H1 (cell line): ENCODE results near the gene NR5A2. TPM values are rescaled to one million over a fixed set of nuclear protein-coding genes. Genes with fewer than 3 reads are reported as not detected.
A peak's percentile ranks its signal among the peaks of the same experiment; 100 is the strongest.

ENCODE experiments used
- CTCF ChIA-PET: fragments of 300-600 bp; sonication (Branson Sonifier 250); formaldehyde crosslinking; loops from one replicate; lab custom pipeline; 2021; ENCODE audit not compliant: partially characterized antibody; lab: Charles Lee
- POLR2A ChIA-PET: fragments of 300-600 bp; sonication (Branson Sonifier 250); formaldehyde crosslinking; loops from one replicate; lab custom pipeline; 2021; ENCODE audit warnings: inconsistent platforms; ENCODE audit not compliant: partially characterized antibody; lab: Charles Lee
- DNase-seq, 2 experiments: peaks; one replicate each; pipeline versions ENCODE4 v3.0.0 to v3.0.0-alpha.2; 2010 to 2022; ENCODE audit warnings: low spot score in 2 of 2, low read depth in 1 of 2, mixed read lengths in 1 of 2
- FAIRE-seq: peaks from 2 replicates; lab custom pipeline; 2011; peaks lifted over from hg19 to GRCh38; lab: Jason Lieb, UNC
- H2AFZ ChIP-seq: 2 replicates; pipeline ENCODE4 v1.8.1; 2012; ENCODE audit warnings: low read length, inconsistent platforms
- H2AK5ac ChIP-seq: 2 replicates; pipeline ENCODE4 v1.6.1; 2013; ENCODE audit warnings: low read depth, low read length
- H2BK120ac ChIP-seq: replicated peaks from 2 replicates; pipeline ENCODE3; 2013; ENCODE audit warnings: low read depth, low read length, inconsistent platforms
- H2BK12ac ChIP-seq: 2 replicates; pipeline ENCODE4 v1.6.1; 2013; ENCODE audit warnings: low read depth, low read length
- H2BK15ac ChIP-seq: 2 replicates; pipeline ENCODE4 v1.6.1; 2013; ENCODE audit warnings: low read length
- H2BK20ac ChIP-seq: 2 replicates; pipeline ENCODE4 v1.6.1; 2013; ENCODE audit warnings: low read length
- H2BK5ac ChIP-seq: 2 replicates; pipeline ENCODE4 v1.6.1; 2013; ENCODE audit warnings: low read depth, low read length
- H3K14ac ChIP-seq: 2 replicates; pipeline ENCODE4 v1.6.1; 2013; ENCODE audit warnings: inconsistent platforms; ENCODE audit not compliant: insufficient read length
- H3K18ac ChIP-seq: 2 replicates; pipeline ENCODE4 v1.6.1; 2013; ENCODE audit warnings: low read length; ENCODE audit errors: extremely low read depth
- H3K23ac ChIP-seq: 2 replicates; pipeline ENCODE4 v1.6.1; 2013; ENCODE audit warnings: inconsistent platforms; ENCODE audit not compliant: insufficient read length
- H3K23me2 ChIP-seq: 2 replicates; pipeline ENCODE4 v1.6.1; 2013; ENCODE audit warnings: low read depth, low read length
- H3K27ac ChIP-seq: 2 replicates; pipeline ENCODE4 v1.6.1; 2011; ENCODE audit warnings: low read depth, low read length, inconsistent platforms
- H3K27me3 ChIP-seq, 4 experiments: replicated peaks in 1 of 4; 1 replicate in 1 of 4; 2 replicates in 3 of 4; pipeline versions ENCODE4 v1.6.1 to v1.8.1; 2011 to 2013; ENCODE audit warnings: low read length in 3 of 4, mild to moderate bottlenecking in 3 of 4, inconsistent platforms in 2 of 4, mixed read lengths in 2 of 4, moderate library complexity in 1 of 4; ENCODE audit not compliant: control insufficient read depth in 3 of 4, insufficient read depth in 3 of 4; ENCODE audit errors: extremely low read depth in 1 of 4
- H3K36me3 ChIP-seq, 4 experiments: 2 replicates each; pipeline versions ENCODE4 v1.6.1 to v1.8.1; 2011 to 2013; ENCODE audit warnings: mild to moderate bottlenecking in 4 of 4, low read length in 3 of 4, moderate library complexity in 2 of 4, control low read depth in 1 of 4, inconsistent platforms in 1 of 4; ENCODE audit not compliant: insufficient read depth in 4 of 4, control insufficient read depth in 2 of 4
- H3K4ac ChIP-seq: replicated peaks from 2 replicates; pipeline ENCODE3; 2013; ENCODE audit warnings: low read length, low read depth, mixed read lengths, inconsistent platforms; ENCODE audit not compliant: insufficient read length
- H3K4me1 ChIP-seq, 4 experiments: replicated peaks in 1 of 4; 1 replicate in 1 of 4; 2 replicates in 3 of 4; pipeline versions ENCODE4 v1.6.1 to v1.8.1; 2011 to 2013; ENCODE audit warnings: low read length in 3 of 4, inconsistent platforms in 2 of 4, mixed read lengths in 1 of 4; ENCODE audit not compliant: insufficient read depth in 4 of 4, control insufficient read depth in 3 of 4
- H3K4me2 ChIP-seq, 2 experiments: 2 replicates each; pipeline versions ENCODE4 v1.6.1 to v1.8.1; 2011 to 2013; ENCODE audit warnings: low read depth in 2 of 2, low read length in 2 of 2, control low read depth in 1 of 2, inconsistent platforms in 1 of 2, mild to moderate bottlenecking in 1 of 2; ENCODE audit not compliant: insufficient read depth in 1 of 2
- H3K4me3 ChIP-seq, 4 experiments: fragments of 200-600, 300-600 bp in 1 of 4; sonication (generic), shearing (Covaris generic), sonication (Bioruptor Twin) in 1 of 4; 2 replicates each; pipeline versions ENCODE4 v1.5.1 to v1.8.1; 2011 to 2016; ENCODE audit warnings: low read length in 4 of 4, low read depth in 3 of 4, control low read depth in 2 of 4, inconsistent platforms in 2 of 4, mild to moderate bottlenecking in 2 of 4, mixed read lengths in 1 of 4, moderate library complexity in 1 of 4; ENCODE audit not compliant: insufficient read depth in 2 of 4; ENCODE audit errors: extremely low read depth in 1 of 4
- H3K56ac ChIP-seq: replicated peaks from 2 replicates; pipeline ENCODE3; 2013; ENCODE audit warnings: low read depth, mild to moderate bottlenecking, mixed read lengths, low read length, inconsistent platforms; ENCODE audit not compliant: insufficient read length
- H3K79me1 ChIP-seq: 2 replicates; pipeline ENCODE4 v1.6.1; 2013; ENCODE audit warnings: low read depth, low read length, control low read depth
- H3K79me2 ChIP-seq, 2 experiments: 2 replicates each; pipeline versions ENCODE4 v1.6.1 to v1.8.1; 2012 to 2013; ENCODE audit warnings: low read length in 2 of 2, mild to moderate bottlenecking in 2 of 2, inconsistent platforms in 1 of 2; ENCODE audit not compliant: insufficient read depth in 2 of 2, control insufficient read depth in 1 of 2
- H3K9ac ChIP-seq, 4 experiments: replicated peaks in 1 of 4; 1 replicate in 1 of 4; 2 replicates in 3 of 4; pipeline versions ENCODE4 v1.6.1 to v1.8.1; 2011 to 2013; ENCODE audit warnings: low read depth in 3 of 4, low read length in 3 of 4, control low read depth in 2 of 4, mild to moderate bottlenecking in 2 of 4, moderate library complexity in 2 of 4, inconsistent platforms in 1 of 4; ENCODE audit errors: extremely low read depth in 1 of 4
- H3K9me3 ChIP-seq, 2 experiments: 2 replicates each; pipeline versions ENCODE4 v1.6.1 to v1.8.1; 2012 to 2013; ENCODE audit warnings: mild to moderate bottlenecking in 2 of 2, moderate library complexity in 2 of 2, control low read depth in 1 of 2, inconsistent platforms in 1 of 2, low read depth in 1 of 2, low read length in 1 of 2, mixed read lengths in 1 of 2; ENCODE audit not compliant: insufficient read depth in 2 of 2
- H4K20me1 ChIP-seq, 2 experiments: replicated peaks in 1 of 2; 2 replicates each; pipeline versions ENCODE3 to v1.8.1; 2011 to 2013; ENCODE audit warnings: inconsistent platforms in 2 of 2, low read length in 2 of 2, mild to moderate bottlenecking in 1 of 2; ENCODE audit not compliant: insufficient read depth in 2 of 2, control insufficient read depth in 1 of 2
- H4K5ac ChIP-seq: 2 replicates; pipeline ENCODE4 v1.6.1; 2013; ENCODE audit warnings: low read length, low read depth, mixed read lengths, inconsistent platforms; ENCODE audit not compliant: insufficient read length
- H4K8ac ChIP-seq: 2 replicates; pipeline ENCODE4 v1.8.0; 2013; ENCODE audit warnings: mild to moderate bottlenecking, moderate library complexity, low read length, inconsistent platforms; ENCODE audit not compliant: insufficient read depth; ENCODE audit errors: extremely low read depth
- H4K91ac ChIP-seq: replicated peaks from 2 replicates; pipeline ENCODE3; 2013; ENCODE audit warnings: low read length, mixed read lengths, inconsistent platforms; ENCODE audit not compliant: insufficient read length
- ATF3 ChIP-seq: IDR thresholded peaks from 2 replicates; pipeline ENCODE4 v1.6.1; 2011; ENCODE audit warnings: low read depth, mild to moderate bottlenecking, low read length; ENCODE audit not compliant: insufficient read depth
- CBX8 ChIP-seq: fragments of 300-800, 300-1000 bp; sonication (generic); IDR thresholded peaks from 2 replicates; pipeline ENCODE4 v1.7.1; 2016; ENCODE audit warnings: low read depth, low read length, borderline replicate concordance
- SIX5 ChIP-seq: IDR thresholded peaks from 2 replicates; pipeline ENCODE4 v1.6.1; 2011; ENCODE audit warnings: mild to moderate bottlenecking, low read depth, low read length
- ZNF274 ChIP-seq: IDR thresholded peaks from 2 replicates; pipeline ENCODE4 v1.7.0; 2012; ENCODE audit warnings: low read length, borderline replicate concordance; ENCODE audit errors: extremely low read depth
- WGBS, 2 experiments: shearing (Covaris generic) in 1 of 2; methylation state at CpG; one replicate each; pipeline versions ENCODE4 v1.1.6 to v1.1.7; 2013 to 2015; ENCODE audit warnings: low lambda C conversion rate in 2 of 2, mixed read lengths in 2 of 2, inconsistent platforms in 1 of 2, low coverage in 1 of 2, missing lambda C conversion rate in 1 of 2; ENCODE audit not compliant: insufficient replicate concordance in 2 of 2, insufficient coverage in 1 of 2, insufficient read length in 1 of 2; ENCODE audit errors: extremely low coverage in 1 of 2, missing lambda C conversion rate in 1 of 2; 5-methylcytosine and 5-hydroxymethylcytosine counted together
- polyA plus RNA-seq, 7 experiments: library from polyadenylated mRNA; depleted of rRNA in 3 of 7; stranded (reverse) in 5 of 7; unstranded in 2 of 7; fragments of >200 nt in 5 of 7; fragments of 200-250 nt in 2 of 7; gene quantifications; 1 replicate in 5 of 7; 2 replicates in 1 of 7; 4 replicates in 1 of 7; pipeline versions ENCODE4 v1.2.1 to v1.2.3, GENCODE V29; 2011 to 2013; ENCODE audit warnings: missing spikeins in 2 of 7, mixed read lengths in 2 of 7
- total RNA-seq: library from RNA; stranded (reverse); fragmentation: NEBNext Ultra II Directional; extraction: Animal tissue kit (Norgen Biotek cat#: 25700); gene quantifications from 2 replicates; pipeline ENCODE4 v1.2.1, GENCODE V29; 2021

NR5A2 gene
- total and polyA plus RNA-seq, 2 of the 8 experiments (the other 6 are each of a cell fraction or from before 2014, with no cell fraction given) = 1.7 to 11.6 TPM

DNA sequence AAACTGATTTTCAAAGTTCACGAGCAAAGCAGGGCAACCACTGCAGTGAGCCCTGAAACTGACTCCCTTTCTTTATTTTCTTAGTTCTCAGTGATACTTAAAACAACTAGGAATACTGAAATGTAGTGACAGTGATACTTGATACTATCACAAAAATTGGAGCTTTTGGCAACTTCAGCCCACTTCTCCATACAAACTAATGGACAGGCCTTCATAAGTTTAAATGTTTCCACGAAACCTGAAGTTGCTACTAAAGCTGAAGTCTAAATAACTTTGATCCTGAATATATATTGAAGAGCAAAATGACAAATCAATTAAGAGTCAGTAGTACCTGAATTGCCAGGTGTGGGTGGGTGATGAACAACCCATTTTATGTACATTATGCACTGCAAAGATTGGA lies 10.0 kb downstream of the NR5A2 start:
- FAIRE-seq (no peak), DNase-seq (no peak)
- Histone ChIP-seq H3K79me1 (no peaks in the 10 kb centered on the region), H3K18ac (no peak overlapping the region), H3K23me2 (peaks cover 50% of the 10 kb centered on the region), H3K14ac (no peak overlapping the region), H2BK5ac (no peak overlapping the region), H3K4me1 (peaks cover 11 to 32% (median 12%) of the 10 kb centered on the region in 4 experiments), H3K36me3 (no peaks in the 10 kb centered on the region), H4K20me1 (peaks cover 0 to 2% of the 10 kb centered on the region in 2 experiments), H4K5ac (no peak overlapping the region), H3K4me3 (peak overlapping the region in 1 of 4 experiments; percentile 88; a peak in 1 of 8 replicates), H3K23ac (no peak overlapping the region), H2BK120ac (no peak overlapping the region), H3K9me3 (no peaks in the 10 kb centered on the region), H3K27me3 (peaks cover 28 to 89% (median 73%) of the 10 kb centered on the region in 4 experiments; a peak in 6 of 7 replicates), H3K27ac (no peak overlapping the region), H3K56ac (no peak overlapping the region), H2BK20ac (no peak overlapping the region; the same call in 1 of the 2 replicates), H2BK15ac (0 out of 2 replicates have a peak overlapping the region, but pooled peaks have one; percentile 84), H4K91ac (no peak overlapping the region), H4K8ac (no peak overlapping the region), H3K4ac (no peak overlapping the region), H2AK5ac (0 out of 2 replicates have a peak overlapping the region, but pooled peaks have one; percentile 82), H3K4me2 (peak overlapping the region; percentile 98 to 100; a peak in 2 of 4 replicates), H2BK12ac (peak overlapping the region; percentile 20; the same call in 1 of the 2 replicates), H2AFZ (no peak overlapping the region), H3K9ac (no peak overlapping the region), H3K79me2 (no peaks in the 10 kb centered on the region; a peak in 1 of 4 replicates)
- WGBS, 2 experiments = 46% methylated on average over 2 of the region's 2 CpGs; no CpG with 5 or more reads in 1 of the 2 experiments
- POLR2A ChIA-PET = interaction anchor here (1.9 to 6.5 kb wide), 2 partner anchors 10 to 11 kb away, joined by 5 to 36 read pairs; no protein-coding TSS in a partner anchor
- TF ChIP-seq ATF3 = no peak
- 0 out of 2 replicates have a peak, but pooled peaks have one; percentile 68 for TF ChIP-seq CBX8
- no peak for TF ChIP-seq ZNF274
- TF ChIP-seq SIX5 = no peak
- CTCF ChIA-PET = interaction anchor here (0.6 to 2.6 kb wide), 6 partner anchors 9 to 466 kb away, joined by 3 to 7 read pairs (median 4); no protein-coding TSS in a partner anchor
